Ascending aorta (tissue), 2 donors: ENCODE data around the gene GBF1. TPM values are rescaled to one million over a fixed set of nuclear protein-coding genes. Genes with fewer than 3 reads are reported as not detected.

ENCODE experiments used
- DNase-seq, 2 donors: peaks; one replicate each; pipeline ENCODE4 v3.0.0-alpha.2; 2019; ENCODE audit warnings: low spot score in 2 of 2
- H3K27ac ChIP-seq, 2 donors: fragments of 200-600 bp; sonication (generic); one replicate each; pipeline ENCODE4 v1.5.1; 2016 to 2017; ENCODE audit warnings: mild to moderate bottlenecking in 1 of 2
- H3K27me3 ChIP-seq: fragments of 200-600 bp; sonication (generic); one replicate; pipeline ENCODE4 v1.5.1; 2017
- H3K36me3 ChIP-seq, 2 donors: fragments of 200-600 bp; sonication (generic); one replicate each; pipeline ENCODE4 v1.5.1; 2016
- H3K4me1 ChIP-seq, 2 donors: fragments of 200-600 bp; sonication (generic); one replicate each; pipeline ENCODE4 v1.5.1; 2016 to 2017; ENCODE audit warnings: mild to moderate bottlenecking in 1 of 2
- H3K4me3 ChIP-seq, 2 donors: fragments of 200-600 bp; sonication (generic); one replicate each; pipeline ENCODE4 v1.5.1; 2016 to 2017; ENCODE audit warnings: mild to moderate bottlenecking in 1 of 2
- H3K9me3 ChIP-seq, 2 donors: fragments of 200-600 bp; sonication (generic); one replicate each; pipeline ENCODE4 v1.5.1; 2016
- CTCF ChIP-seq, 3 experiments: fragments of 200-600 bp in 2 of 3; fragments of 450-650 bp in 1 of 3; sonication (generic) in 2 of 3; IDR thresholded peaks; one replicate each; pipeline ENCODE4 v1.5.1; 2016 to 2019; ENCODE audit warnings: antibody characterized with exemption in 3 of 3, mild to moderate bottlenecking in 1 of 3, moderate library complexity in 1 of 3
- intact Hi-C: fragments of 100-400 bp; cut with DNase I; formaldehyde crosslinking; loops from one replicate; pipeline ENCODE4 v1.15.1; 2023
- total RNA-seq: library from RNA; depleted of rRNA; stranded (reverse); fragments of >200 nt; gene quantifications from one replicate; pipeline ENCODE4 v1.1.0, GENCODE V29; 2016

GBF1 gene
- total RNA-seq, 1 donor from 2014 or later, result 56.0 TPM

- Histone ChIP-seq H3K4me3 (peak within 1 kb of the TSS; percentile 34 to 53), H3K9me3 (no peaks in the 10 kb centered on the region), H3K4me1 (peaks cover 10 to 21% of the 10 kb centered on the region in 2 donors), H3K27me3 (peaks cover 9% of the 10 kb centered on the region), H3K36me3 (no peaks in the 10 kb centered on the region), H3K27ac (peak within 1 kb of the TSS; percentile 39 to 70)
- intact Hi-C loops, result loop anchor here (2.0 to 10.0 kb wide), 2 partner anchors 277 to 359 kb away; partner anchors contain the start of genes ACTR1A and SUFU
- peak; percentile 72 to 94 for DNase-seq
- TF ChIP-seq CTCF (IDR thresholded peaks at IDR 0.05), result no peak
Measured at GRCh38 chr10:102225646-102226541, 19.4 kb upstream of the GBF1 start, which contains the start of gene ELOVL3. Gene ELOVL3 (plus strand): TSS chr10:102226299. CDS start chr10:102226549, 250 bp downstream.

DNA sequence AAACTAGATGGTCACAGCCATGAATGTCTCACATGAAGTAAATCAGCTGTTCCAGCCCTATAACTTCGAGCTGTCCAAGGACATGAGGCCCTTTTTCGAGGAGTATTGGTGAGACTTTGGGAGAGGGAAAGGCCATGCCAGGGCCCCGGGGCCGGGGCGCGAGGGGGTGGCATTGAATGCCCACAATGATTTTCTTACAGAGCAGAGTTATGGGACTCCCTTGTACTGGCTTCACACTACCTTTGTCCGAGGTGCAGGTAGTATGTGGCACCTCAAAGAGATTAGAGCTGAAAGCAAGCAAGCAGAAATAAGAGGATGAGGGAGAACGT, 18.8 kb upstream of the GBF1 start:
- H3K27ac ChIP-seq, result no peak overlapping the region
- peaks cover 15% of the 10 kb centered on the region for H3K27me3 ChIP-seq
- H3K9me3 ChIP-seq, result no peaks in the 10 kb centered on the region
- intact Hi-C loops, result loop anchor here (2.0 to 10.0 kb wide), 2 partner anchors 276 to 358 kb away; partner anchors contain the start of genes ACTR1A and SUFU
- H3K4me3 ChIP-seq, result peak overlapping the region; percentile 34 to 53
- peaks cover 16 to 27% of the 10 kb centered on the region in 2 donors for H3K4me1 ChIP-seq
- no peak for DNase-seq
- no peak for TF ChIP-seq CTCF (IDR thresholded peaks at IDR 0.05)
- H3K36me3 ChIP-seq, result no peaks in the 10 kb centered on the region

DNA sequence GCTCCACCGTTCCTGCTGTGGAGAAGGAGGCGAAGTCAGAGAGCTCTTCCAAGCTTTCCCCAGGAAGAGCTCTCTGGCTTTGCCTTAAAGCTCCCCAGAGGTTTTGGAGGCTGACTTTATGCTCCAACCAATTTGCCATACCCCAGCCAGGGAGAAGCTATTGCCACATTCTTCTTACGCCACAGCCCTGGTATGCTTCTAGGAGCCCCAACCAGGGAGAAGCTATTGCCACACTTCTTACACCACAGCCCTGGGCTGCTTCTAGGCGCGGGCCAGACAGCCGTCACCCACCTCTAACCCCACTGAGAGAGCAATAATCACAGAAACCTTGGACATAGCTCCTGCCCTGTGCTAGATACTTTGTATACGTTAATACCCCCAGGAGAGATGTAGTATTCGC, 18.3 kb upstream of the GBF1 start:
- H3K27ac ChIP-seq, result no peak overlapping the region
- H3K9me3 ChIP-seq, result no peaks in the 10 kb centered on the region
- H3K4me3 ChIP-seq, result no peak overlapping the region
- intact Hi-C loops, result loop anchor here (2.0 to 10.0 kb wide), 2 partner anchors 276 to 358 kb away; partner anchors contain the start of genes ACTR1A and SUFU
- no peaks in the 10 kb centered on the region for H3K36me3 ChIP-seq
- peaks cover 18 to 28% of the 10 kb centered on the region in 2 donors for H3K4me1 ChIP-seq
- H3K27me3 ChIP-seq, result peaks cover 20% of the 10 kb centered on the region
- no peak for DNase-seq
- TF ChIP-seq CTCF (IDR thresholded peaks at IDR 0.05), result no peak

GRCh38 chr10:102229810-102230263, 15.5 kb upstream of the GBF1 start:
- intact Hi-C loops, result loop anchor here (1.0 to 10.0 kb wide), 5 partner anchors 15 to 355 kb away; partner anchors contain the start of gene GBF1
- Histone ChIP-seq H3K4me1 (peaks cover 18 to 28% of the 10 kb centered on the region in 2 donors), H3K27ac (no peak overlapping the region), H3K36me3 (no peaks in the 10 kb centered on the region), H3K27me3 (peaks cover 20% of the 10 kb centered on the region), H3K4me3 (peak overlapping the region; percentile 61 to 72), H3K9me3 (no peaks in the 10 kb centered on the region)
- peak; percentile 95 to 97 (median 96) for TF ChIP-seq CTCF (IDR thresholded peaks at IDR 0.05)
- DNase-seq, result peak in 1 of 2 donors; percentile 87

- Histone ChIP-seq H3K9me3 (no peaks in the 10 kb centered on the region), H3K27ac (no peak overlapping the region), H3K27me3 (peaks cover 20% of the 10 kb centered on the region), H3K36me3 (no peaks in the 10 kb centered on the region), H3K4me3 (peak overlapping the region; percentile 61 to 72), H3K4me1 (peaks cover 18 to 28% of the 10 kb centered on the region in 2 donors)
- peak in 1 of 2 donors; percentile 72 for DNase-seq
- intact Hi-C loops, result loop anchor here (2.0 kb wide), 1 partner anchor 14 kb away; the partner anchor contains the start of gene GBF1
- no peak for TF ChIP-seq CTCF (IDR thresholded peaks at IDR 0.05)
Measured at GRCh38 chr10:102230264-102230860, 15.0 kb upstream of the GBF1 start.
